ENCODE results near the gene COL4A4.

The COL4A4 gene

GRCh38 chr2:226983895-226984749, 179.9 kb downstream of the COL4A4 start:
- no peak for FAIRE-seq

GRCh38 chr2:226981791-226982326, 182.1 kb downstream of the COL4A4 start:
- no peak for DNase-seq (ENCODE audit: low spot score)
- no peak for FAIRE-seq

More at GRCh38 chr2:226983895-226984749, 179.9 kb downstream of the COL4A4 start:
- DNase-seq (ENCODE audit: low spot score): no peak

- no peak for FAIRE-seq
- DNase-seq (ENCODE audit: low spot score): no peak
These were observed 185.0 kb downstream of the COL4A4 start for GRCh38 chr2:226979004-226979403.

- FAIRE-seq (no peak), DNase-seq (ENCODE audit: low spot score) (no peak)
These were observed 185.7 kb downstream of the COL4A4 start for GRCh38 chr2:226978300-226978699.

- FAIRE-seq: no peak
- DNase-seq (ENCODE audit: low spot score): no peak
These were observed 186.2 kb downstream of the COL4A4 start for GRCh38 chr2:226977775-226978190.

GRCh38 chr2:226973816-226974215, 190.2 kb downstream of the COL4A4 start:
- FAIRE-seq (no peak), DNase-seq (ENCODE audit: low spot score) (no peak)

GRCh38 chr2:226971770-226972169, 192.2 kb downstream of the COL4A4 start:
- FAIRE-seq: no peak
- no peak for DNase-seq (ENCODE audit: low spot score)

GRCh38 chr2:226971084-226971483, 192.9 kb downstream of the COL4A4 start:
- no peak for DNase-seq (ENCODE audit: low spot score)
- FAIRE-seq: no peak

- DNase-seq (ENCODE audit: low spot score): no peak
- FAIRE-seq: no peak
These were observed 193.6 kb downstream of the COL4A4 start for GRCh38 chr2:226970362-226970761.

- DNase-seq (ENCODE audit: low spot score): no peak
- no peak for FAIRE-seq
These were observed 194.5 kb downstream of the COL4A4 start for GRCh38 chr2:226969417-226970080.

- no peak for FAIRE-seq
- no peak for DNase-seq (ENCODE audit: low spot score)
These were observed 198.6 kb downstream of the COL4A4 start for GRCh38 chr2:226965376-226965775.

- DNase-seq (ENCODE audit: low spot score): peak; percentile 93
- peak; percentile 99 for FAIRE-seq
These were observed 200.5 kb downstream of the COL4A4 start for GRCh38 chr2:226963528-226963927.

GRCh38 chr2:226962176-226962773, 201.7 kb downstream of the COL4A4 start:
- no peak for DNase-seq (ENCODE audit: low spot score)
- no peak for FAIRE-seq

GRCh38 chr2:226959418-226959817, 204.6 kb downstream of the COL4A4 start:
- FAIRE-seq (no peak), DNase-seq (ENCODE audit: low spot score) (no peak)

- FAIRE-seq (no peak), DNase-seq (ENCODE audit: low spot score) (no peak)
These were observed 207.3 kb downstream of the COL4A4 start for GRCh38 chr2:226956659-226957058.

GRCh38 chr2:226953826-226954225, 210.2 kb downstream of the COL4A4 start:
- FAIRE-seq (no peak), DNase-seq (ENCODE audit: low spot score) (no peak)

- no peak for FAIRE-seq
These were observed 210.8 kb downstream of the COL4A4 start for GRCh38 chr2:226953206-226953605.

More at GRCh38 chr2:226953206-226953605, 210.8 kb downstream of the COL4A4 start:
- no peak for DNase-seq (ENCODE audit: low spot score)

Data from RCC 7860 (cell line).